Mucosa of rectum (tissue), 2 donors: ENCODE measurements around the gene SLC16A8.

ENCODE experiments used
- H3K27ac ChIP-seq, 2 donors: one replicate each; pipeline ENCODE4 v1.7.0; 2013; ENCODE audit warnings: inconsistent platforms in 2 of 2, low read depth in 2 of 2, low read length in 2 of 2
- H3K27me3 ChIP-seq, 2 donors: one replicate each; pipeline ENCODE4 v1.7.0; 2013; ENCODE audit warnings: low read length in 2 of 2; ENCODE audit not compliant: control insufficient read depth in 2 of 2, insufficient read depth in 2 of 2
- H3K36me3 ChIP-seq, 2 donors: one replicate each; pipeline ENCODE4 v1.7.0; 2013; ENCODE audit warnings: low read length in 2 of 2; ENCODE audit not compliant: control insufficient read depth in 2 of 2, insufficient read depth in 2 of 2
- H3K4me1 ChIP-seq, 2 donors: one replicate each; pipeline ENCODE4 v1.7.0; 2013; ENCODE audit warnings: low read length in 2 of 2, mild to moderate bottlenecking in 1 of 2; ENCODE audit not compliant: control insufficient read depth in 2 of 2, insufficient read depth in 2 of 2
- H3K4me3 ChIP-seq, 2 donors: one replicate each; pipeline ENCODE4 v1.7.0; 2013; ENCODE audit warnings: low read length in 2 of 2
- H3K9ac ChIP-seq, 2 donors: one replicate each; pipeline ENCODE4 v1.7.0; 2013; ENCODE audit warnings: low read length in 2 of 2, low read depth in 1 of 2, mild to moderate bottlenecking in 1 of 2
- H3K9me3 ChIP-seq, 2 donors: one replicate each; pipeline ENCODE4 v1.7.0; 2013; ENCODE audit warnings: low read length in 2 of 2; ENCODE audit not compliant: control insufficient read depth in 2 of 2
- donor health status: healthy.
- donor health status: Normal muscosa, but diverticular disease.

The SLC16A8 gene, protein sequence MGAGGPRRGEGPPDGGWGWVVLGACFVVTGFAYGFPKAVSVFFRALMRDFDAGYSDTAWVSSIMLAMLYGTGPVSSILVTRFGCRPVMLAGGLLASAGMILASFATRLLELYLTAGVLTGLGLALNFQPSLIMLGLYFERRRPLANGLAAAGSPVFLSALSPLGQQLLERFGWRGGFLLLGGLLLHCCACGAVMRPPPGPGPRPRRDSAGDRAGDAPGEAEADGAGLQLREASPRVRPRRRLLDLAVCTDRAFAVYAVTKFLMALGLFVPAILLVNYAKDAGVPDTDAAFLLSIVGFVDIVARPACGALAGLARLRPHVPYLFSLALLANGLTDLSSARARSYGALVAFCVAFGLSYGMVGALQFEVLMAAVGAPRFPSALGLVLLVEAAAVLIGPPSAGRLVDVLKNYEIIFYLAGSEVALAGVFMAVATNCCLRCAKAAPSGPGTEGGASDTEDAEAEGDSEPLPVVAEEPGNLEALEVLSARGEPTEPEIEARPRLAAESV

DNA sequence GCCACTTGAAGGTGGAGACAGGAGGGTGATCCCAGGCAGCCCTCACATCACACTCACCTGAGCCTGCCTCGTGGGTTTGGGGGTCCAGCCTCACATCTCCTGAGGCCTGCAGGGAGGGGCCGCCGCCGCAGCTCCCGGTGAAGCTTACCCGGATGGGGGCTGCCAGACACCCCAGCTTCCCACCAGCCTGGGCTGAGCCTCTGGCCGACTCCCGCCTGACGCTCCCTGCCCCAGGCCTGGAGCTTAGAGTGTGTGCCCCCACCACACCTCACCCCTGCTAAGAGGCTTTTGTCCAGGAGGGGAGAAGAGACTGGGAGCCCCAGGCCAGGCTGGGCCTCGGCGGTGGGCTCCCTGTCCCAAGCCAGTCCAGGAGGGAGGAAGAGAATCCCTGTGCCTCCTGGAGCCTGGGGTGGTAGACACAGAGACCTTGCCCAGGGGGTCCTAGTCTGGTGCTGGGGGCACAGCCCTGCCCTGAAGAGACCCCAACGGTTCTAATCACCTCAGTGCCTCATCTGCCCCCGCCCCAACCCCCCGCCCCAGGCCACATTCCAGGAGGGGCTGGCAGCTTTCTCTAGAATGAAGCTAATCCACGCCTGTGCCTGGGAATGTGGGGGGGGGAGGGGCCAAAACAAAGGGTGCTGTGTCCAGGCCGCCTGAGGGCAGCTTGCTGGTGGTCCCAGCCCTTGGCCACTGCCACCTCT lies at the start of gene SLC16A8:
Gene SLC16A8, minus strand, starts transcription at position 254 of the 701 bp plus-strand sequence. CDS start 1,311 bp downstream, outside the sequence.
- no peaks in the 10 kb centered on the region for H3K9me3 ChIP-seq
- H3K4me1 ChIP-seq: peaks cover 12 to 15% of the 10 kb centered on the region in 2 donors
- H3K4me3 ChIP-seq: no peak within 1 kb of the TSS
- H3K27me3 ChIP-seq: peaks cover 6 to 12% of the 10 kb centered on the region in 2 donors
- H3K9ac ChIP-seq: no peak within 1 kb of the TSS
- peaks cover 8 to 17% of the 10 kb centered on the region in 2 donors for H3K36me3 ChIP-seq
- H3K27ac ChIP-seq: no peak within 1 kb of the TSS

- no peak overlapping the region for H3K4me3 ChIP-seq
- H3K9me3 ChIP-seq: no peaks in the 10 kb centered on the region
- no peak overlapping the region for H3K9ac ChIP-seq
- no peaks in the 10 kb centered on the region for H3K27me3 ChIP-seq
- H3K36me3 ChIP-seq: peaks cover 7 to 17% of the 10 kb centered on the region in 2 donors
- H3K27ac ChIP-seq: no peak overlapping the region
- no peaks in the 10 kb centered on the region for H3K4me1 ChIP-seq
Observed at GRCh38 chr22:38133331-38133730, 49.3 kb upstream of the SLC16A8 start.

- Histone ChIP-seq H3K27ac (no peak overlapping the region), H3K36me3 (peaks cover 7 to 14% of the 10 kb centered on the region in 2 donors), H3K9me3 (no peaks in the 10 kb centered on the region), H3K4me3 (no peak overlapping the region), H3K27me3 (no peaks in the 10 kb centered on the region), H3K4me1 (no peaks in the 10 kb centered on the region), H3K9ac (no peak overlapping the region)
Observed at GRCh38 chr22:38132794-38133193, 48.8 kb upstream of the SLC16A8 start.

DNA sequence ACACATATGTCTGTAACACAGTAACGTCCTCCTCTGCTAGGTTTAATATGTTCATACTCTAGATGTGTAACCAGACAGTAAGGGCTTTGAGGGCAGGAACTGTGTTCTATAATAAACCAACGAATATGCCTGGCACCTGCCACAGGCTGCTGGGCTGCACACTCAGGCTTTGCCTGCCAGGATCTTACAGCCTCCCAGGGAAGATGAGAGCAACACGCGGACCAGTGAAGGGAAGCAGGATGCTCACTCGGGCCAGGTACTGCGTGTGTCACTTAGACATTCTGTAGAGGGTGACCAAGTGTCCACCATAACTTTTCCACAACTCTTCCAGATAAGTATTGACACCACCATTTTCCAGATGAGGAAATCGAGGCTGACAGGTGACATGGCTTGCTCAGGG lies 48.2 kb upstream of the SLC16A8 start:
- no peaks in the 10 kb centered on the region for H3K4me1 ChIP-seq
- no peak overlapping the region for H3K4me3 ChIP-seq
- H3K36me3 ChIP-seq: peaks cover 7 to 15% of the 10 kb centered on the region in 2 donors
- no peak overlapping the region for H3K9ac ChIP-seq
- H3K27ac ChIP-seq: no peak overlapping the region
- H3K9me3 ChIP-seq: no peaks in the 10 kb centered on the region
- H3K27me3 ChIP-seq: no peaks in the 10 kb centered on the region

DNA sequence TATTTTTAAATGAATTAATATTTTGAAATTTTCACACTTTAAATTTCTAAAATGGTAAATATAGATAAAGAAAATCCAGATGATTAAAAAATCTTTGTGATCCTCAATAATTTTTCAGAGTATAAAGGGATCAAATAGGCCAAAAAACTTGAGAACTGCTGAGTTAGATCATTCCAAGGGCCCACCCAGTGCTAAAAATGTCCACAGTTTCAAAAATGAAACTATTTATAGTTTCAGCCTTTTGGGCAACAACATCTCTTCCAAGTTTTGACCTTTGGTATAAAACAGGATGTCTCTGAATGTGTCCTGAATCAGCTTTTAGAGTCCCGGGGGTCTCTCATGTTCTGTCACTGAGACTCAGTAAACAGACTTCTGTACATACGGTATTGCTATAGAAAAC lies 47.4 kb upstream of the SLC16A8 start:
- H3K9me3 ChIP-seq: no peaks in the 10 kb centered on the region
- no peaks in the 10 kb centered on the region for H3K27me3 ChIP-seq
- H3K4me1 ChIP-seq: no peaks in the 10 kb centered on the region
- no peak overlapping the region for H3K27ac ChIP-seq
- peaks cover 7 to 17% of the 10 kb centered on the region in 2 donors for H3K36me3 ChIP-seq
- no peak overlapping the region for H3K9ac ChIP-seq
- no peak overlapping the region for H3K4me3 ChIP-seq

DNA sequence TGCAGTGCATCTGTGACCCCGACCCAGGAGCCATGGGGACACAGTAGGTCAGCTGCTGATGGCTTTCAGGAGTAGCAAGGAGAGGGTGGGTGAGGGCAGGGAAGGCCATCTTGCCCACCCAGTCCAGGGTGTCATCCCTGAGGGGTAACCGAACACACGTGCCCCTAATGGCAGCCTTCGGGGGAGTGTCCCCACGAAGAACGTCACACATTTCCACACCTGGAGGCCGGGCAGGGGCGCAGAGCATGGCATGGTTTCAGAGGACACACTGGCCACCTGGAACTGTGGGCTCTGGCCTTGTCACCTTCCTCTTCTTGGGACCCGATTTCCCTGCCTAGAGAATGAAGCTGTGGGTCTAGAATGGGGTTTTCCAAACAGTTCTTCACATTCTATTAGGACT lies 45.9 kb upstream of the SLC16A8 start:
- H3K27me3 ChIP-seq: no peaks in the 10 kb centered on the region
- peaks cover 3 to 24% of the 10 kb centered on the region in 2 donors for H3K36me3 ChIP-seq
- no peaks in the 10 kb centered on the region for H3K4me1 ChIP-seq
- H3K4me3 ChIP-seq: no peak overlapping the region
- no peak overlapping the region for H3K9ac ChIP-seq
- no peak overlapping the region for H3K27ac ChIP-seq
- no peaks in the 10 kb centered on the region for H3K9me3 ChIP-seq

DNA sequence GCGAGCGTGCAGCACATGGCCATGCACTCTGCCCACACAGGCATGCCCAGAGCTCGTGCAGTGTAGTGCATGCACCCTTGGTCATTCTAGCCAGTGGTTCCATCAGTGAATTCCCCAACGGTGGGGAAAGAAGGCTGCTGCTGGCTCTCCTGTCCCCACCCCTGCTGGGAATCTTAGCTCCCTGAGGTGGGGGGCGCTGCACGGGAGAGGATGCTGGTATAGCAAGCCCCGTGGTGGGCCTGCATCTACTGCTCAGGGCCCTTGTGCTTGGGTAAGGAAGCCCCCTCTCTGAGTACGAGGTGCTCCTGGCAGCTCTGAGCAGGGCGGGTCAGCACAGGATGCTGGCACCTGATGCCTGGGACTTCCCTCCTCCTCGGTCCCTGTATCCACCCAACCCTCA lies 45.0 kb upstream of the SLC16A8 start:
- Histone ChIP-seq H3K4me3 (no peak overlapping the region), H3K27ac (no peak overlapping the region), H3K4me1 (no peaks in the 10 kb centered on the region), H3K9ac (no peak overlapping the region), H3K27me3 (no peaks in the 10 kb centered on the region), H3K9me3 (no peaks in the 10 kb centered on the region), H3K36me3 (peaks cover 2 to 24% of the 10 kb centered on the region in 2 donors)

GRCh38 chr22:38127869-38128268 lies 43.9 kb upstream of the SLC16A8 start:
- Histone ChIP-seq H3K9ac (no peak overlapping the region), H3K9me3 (no peaks in the 10 kb centered on the region), H3K4me1 (no peaks in the 10 kb centered on the region), H3K27me3 (no peaks in the 10 kb centered on the region), H3K36me3 (peaks cover 2 to 24% of the 10 kb centered on the region in 2 donors), H3K27ac (no peak overlapping the region), H3K4me3 (no peak overlapping the region)

DNA sequence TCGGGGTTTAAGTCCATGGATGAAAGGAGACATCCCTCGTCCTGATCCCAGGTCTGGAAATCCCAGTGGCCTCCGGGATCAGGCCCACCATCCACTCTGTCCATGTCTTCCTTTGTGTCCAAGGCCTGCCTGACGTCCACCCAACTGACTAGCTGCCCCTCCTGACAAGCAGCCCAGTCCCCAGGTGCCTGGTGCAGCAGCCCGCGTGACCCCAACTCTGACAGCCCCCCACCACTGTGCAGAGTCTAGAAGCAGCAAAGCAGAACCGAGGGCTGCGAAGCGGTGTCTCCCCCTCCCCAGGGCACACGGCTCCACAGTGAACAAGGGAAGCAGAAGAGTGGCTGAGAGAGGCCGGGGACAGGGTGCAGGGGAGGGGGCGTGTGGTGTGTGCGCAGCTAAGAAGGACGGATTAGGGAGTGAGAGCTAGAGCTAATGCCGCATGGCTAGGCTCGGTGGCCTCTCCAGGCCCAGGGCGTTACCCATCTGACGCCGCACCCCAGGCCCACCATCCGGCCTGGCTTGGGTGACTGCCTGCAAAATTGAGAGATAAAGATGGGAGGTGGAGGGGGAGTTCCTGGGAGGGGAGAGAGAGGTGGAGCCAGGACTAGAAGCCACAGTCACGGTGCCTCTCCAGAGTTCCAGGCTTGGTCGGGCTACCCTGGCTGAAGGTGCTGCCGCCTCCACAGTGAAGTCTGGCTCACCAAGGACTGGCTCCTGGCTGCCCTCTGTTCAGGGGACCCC lies 43.1 kb upstream of the SLC16A8 start:
- peaks cover 2 to 16% of the 10 kb centered on the region in 2 donors for H3K36me3 ChIP-seq
- H3K4me1 ChIP-seq: no peaks in the 10 kb centered on the region
- no peaks in the 10 kb centered on the region for H3K9me3 ChIP-seq
- no peaks in the 10 kb centered on the region for H3K27me3 ChIP-seq
- no peak overlapping the region for H3K9ac ChIP-seq
- H3K27ac ChIP-seq: no peak overlapping the region
- no peak overlapping the region for H3K4me3 ChIP-seq
